Cardiac septum (tissue), 1 donor: ENCODE results near the gene NEURL1B. TPM values are rescaled to one million over a fixed set of nuclear protein-coding genes. Genes with fewer than 3 reads are reported as not detected.

ENCODE experiments used
- DNase-seq: peaks from one replicate; pipeline ENCODE4 v3.0.0-alpha.2; 2020; ENCODE audit warnings: low spot score
- intact Hi-C: fragments of 100-400 bp; cut with DNase I; formaldehyde crosslinking; loops from one replicate; pipeline ENCODE4 v1.14.0; 2022
- total RNA-seq: library from RNA; stranded (reverse); fragmentation: NEBNext Ultra II Directional; extraction: Animal tissue kit (Norgen Biotek cat#: 25700); gene quantifications from one replicate; pipeline ENCODE4 v1.2.1, GENCODE V29; 2021
- donor health status: DM: no; HTN: no; CAD: no.

NEURL1B gene
- total RNA-seq, 1 donor from 2014 or later: 19.7 TPM

DNA sequence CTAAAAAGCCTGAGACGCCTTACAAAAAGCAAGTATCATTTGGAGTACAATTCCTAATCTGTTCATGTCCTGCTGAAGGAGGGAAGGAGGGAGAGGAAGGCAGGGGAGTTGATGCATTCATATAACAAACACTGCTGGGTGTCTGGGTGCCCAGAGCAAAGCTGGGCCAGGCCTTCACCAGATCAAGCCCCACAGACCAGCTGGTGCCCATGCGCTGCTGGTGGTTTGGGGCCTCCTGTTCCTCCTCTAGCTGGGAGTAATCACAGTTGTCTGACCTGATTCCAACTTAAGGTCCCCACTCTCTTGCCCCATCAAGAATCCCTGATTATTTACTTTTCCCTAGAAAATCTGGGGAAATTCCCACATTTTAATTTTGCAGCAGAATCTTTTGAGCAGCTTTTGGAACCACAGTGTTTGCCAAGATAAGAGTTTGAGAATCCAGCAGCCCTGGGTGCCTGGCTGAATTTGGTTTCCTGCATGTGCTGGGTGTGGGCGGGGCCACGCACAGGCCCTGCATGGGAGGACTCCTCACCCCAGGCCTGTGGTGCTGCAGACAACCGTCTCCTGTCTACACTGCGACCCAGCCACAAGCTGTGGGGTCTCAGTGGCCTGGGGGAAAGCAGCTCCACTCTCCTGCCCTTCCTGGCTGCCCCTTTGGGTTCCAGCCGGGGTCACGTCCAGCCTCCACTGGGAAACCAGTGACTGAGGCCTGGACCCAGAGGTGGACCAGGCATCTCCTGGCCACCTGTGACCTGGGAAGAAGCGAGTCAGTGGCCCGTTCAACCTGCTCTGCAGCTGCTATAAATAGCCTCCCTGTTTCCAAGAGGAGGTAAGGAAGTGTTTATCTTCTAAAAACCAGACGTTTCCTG, 47.5 kb downstream of the NEURL1B start:
- intact Hi-C loops: no loop called here
- DNase-seq: no peak

DNA sequence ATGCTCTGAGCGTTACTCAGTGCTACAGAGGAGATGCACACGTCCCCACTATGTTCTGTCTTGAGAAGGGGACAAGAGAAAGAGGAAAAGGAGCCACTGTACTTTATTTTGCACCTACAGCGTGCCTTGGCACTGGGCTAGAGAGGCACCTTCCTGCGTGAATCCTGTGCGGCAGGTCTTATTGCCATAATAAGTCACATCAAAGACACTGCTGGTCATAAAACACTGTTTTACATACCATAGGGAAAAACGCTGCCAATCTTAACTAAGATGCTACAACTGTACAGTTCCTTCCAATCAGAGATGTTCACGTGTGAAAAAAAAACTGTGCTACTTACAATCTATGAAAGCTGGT, 48.1 kb downstream of the NEURL1B start:
- no peak for DNase-seq
- intact Hi-C loops: no loop called here

GRCh38 chr5:172689801-172690200, 48.7 kb downstream of the NEURL1B start:
- intact Hi-C loops: no loop called here
- DNase-seq: no peak

DNA sequence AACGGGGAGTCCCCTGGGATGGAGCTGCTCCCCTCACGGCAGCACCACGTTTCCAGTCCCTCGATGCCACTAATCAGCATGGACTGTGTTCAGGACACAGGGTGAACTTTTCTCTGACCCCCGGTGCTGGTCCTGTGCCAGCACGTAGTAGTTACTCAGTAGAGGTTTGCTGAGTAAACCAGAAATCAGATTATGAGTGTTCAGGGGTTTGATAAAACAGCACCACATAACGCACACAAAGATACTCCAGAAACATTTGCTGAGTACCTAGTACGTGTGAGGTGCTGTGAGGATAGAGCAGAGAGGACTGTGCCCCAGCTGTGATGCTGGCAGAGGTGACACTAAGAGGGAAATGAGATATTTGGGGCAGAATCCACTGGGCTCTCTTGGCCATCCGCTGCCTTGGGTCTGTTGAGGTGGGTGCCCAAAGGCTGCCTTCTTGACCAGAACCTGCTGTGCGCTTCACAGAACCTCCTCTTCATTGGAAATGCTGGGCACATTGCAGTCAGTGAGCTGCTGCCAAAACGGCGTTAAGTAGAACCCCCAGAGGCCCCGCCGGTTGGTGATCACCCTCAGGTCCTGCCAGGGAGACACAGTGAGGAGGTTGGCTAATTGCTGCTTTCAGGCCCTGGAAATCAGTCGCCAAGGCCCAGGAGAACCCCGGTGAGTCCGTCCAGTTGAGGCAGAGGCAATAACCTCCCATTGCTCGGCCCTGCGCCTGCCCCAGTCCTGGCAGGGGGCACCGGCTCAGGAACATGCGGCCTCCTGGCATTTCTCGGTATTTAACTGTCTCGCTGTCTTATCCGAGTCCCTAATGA, 49.4 kb downstream of the NEURL1B start:
- intact Hi-C loops: no loop called here
- DNase-seq: no peak

GRCh38 chr5:172691886-172692285, 50.8 kb downstream of the NEURL1B start:
- intact Hi-C loops: no loop called here
- DNase-seq: no peak

DNA sequence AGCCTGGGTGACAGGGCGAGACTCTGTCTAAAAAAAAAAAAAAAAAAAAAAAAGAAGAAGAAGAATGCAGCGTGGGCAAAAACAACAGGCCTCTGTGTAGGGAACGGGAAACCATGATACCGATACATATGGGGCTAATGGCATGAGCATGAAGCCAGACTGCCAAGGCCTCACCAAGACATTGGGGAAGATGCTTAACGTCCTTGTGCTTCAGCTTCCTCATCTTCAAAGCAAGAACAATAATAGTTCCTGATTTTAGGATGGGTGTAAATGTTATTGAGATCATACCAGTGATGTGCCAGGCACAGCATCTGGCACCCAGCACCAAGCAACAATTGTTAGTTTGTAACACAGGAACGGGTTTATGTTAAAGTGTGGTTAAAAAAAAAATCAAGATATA, 51.4 kb downstream of the NEURL1B start:
- intact Hi-C loops: no loop called here
- no peak for DNase-seq

- intact Hi-C loops: no loop called here
- DNase-seq: no peak
These were observed 51.9 kb downstream of the NEURL1B start for GRCh38 chr5:172692981-172693380.

DNA sequence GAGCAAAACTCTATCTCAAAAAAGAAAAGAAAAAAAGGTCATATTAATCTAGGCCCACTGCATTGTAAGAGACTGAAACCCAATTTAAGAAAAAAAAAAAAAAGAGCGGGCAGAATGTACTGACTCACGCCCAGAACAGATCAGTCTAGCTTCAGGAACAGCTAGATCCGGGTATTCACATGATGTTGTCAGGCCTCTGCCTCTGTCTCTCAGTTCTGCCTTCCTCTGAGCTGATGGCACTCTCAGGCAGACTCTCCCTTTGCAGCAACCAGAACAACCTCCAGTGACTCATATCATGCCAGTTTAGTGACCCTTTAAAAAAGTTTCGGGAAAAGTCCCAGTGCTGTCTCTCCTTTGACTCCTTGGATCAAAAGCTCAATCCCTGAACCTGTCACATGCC, 53.0 kb downstream of the NEURL1B start:
- no peak for DNase-seq
- intact Hi-C loops: loop anchor here (2.0 kb wide), 1 partner anchor 33 kb away; no protein-coding TSS in a partner anchor

DNA sequence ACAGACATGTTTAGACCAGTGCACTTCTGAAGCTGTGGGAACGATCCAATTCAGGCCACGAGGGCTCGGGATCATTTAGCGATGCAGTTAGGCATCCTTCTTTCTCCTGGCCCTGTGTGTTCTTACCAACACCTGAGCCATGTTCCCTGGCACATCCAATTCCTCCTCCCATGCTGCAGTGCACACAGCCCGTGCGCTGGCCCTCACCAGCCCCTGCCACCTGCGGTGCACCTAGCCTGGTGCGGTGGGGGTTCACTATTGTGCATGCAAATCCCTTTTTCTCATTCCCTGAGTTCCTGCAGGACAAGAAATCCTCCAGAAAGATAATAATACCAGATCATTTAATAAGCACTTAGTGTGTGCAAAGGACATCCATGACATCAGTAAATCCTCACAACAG, 53.5 kb downstream of the NEURL1B start:
- DNase-seq: no peak
- intact Hi-C loops: loop anchor here (2.0 kb wide), 1 partner anchor 34 kb away; no protein-coding TSS in a partner anchor

DNA sequence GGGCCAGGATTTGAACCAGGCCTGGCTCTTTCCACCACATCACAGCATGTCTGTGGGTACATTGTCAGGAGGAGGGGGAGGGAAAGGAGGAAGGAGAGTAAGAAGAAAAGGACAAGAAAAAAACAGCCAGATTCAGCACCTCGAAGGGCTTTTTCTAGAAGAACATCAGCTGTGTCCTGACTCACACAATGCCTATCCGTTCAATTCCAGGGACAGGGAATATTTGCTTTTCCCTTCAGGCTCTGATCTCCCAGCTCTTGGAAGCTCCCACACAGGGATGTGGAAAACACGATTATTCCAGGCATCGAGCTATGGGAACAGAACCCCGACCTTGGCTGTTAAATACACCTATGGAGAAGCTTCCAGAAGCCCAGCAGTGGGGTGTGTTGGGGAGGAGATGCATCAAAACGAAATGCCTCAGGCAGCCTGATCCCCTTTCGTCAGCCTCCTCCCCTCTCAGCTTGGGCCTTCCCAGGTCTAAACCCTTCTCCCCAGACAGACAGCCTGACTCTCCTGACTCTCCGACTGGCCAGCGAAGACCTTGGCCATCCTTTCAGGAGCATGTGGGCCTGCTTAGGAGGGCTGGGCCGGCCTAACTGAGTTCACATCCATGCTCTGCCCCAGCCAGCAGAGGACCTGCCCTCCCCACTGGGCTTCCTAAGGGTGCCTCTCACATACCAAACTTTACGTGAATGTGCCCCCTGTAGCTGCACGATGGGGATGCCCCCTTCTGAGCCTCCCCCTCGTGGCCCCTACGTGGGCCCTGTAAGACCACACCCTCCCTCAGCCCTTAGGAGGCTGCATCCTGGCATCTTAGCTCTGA, 54.4 kb downstream of the NEURL1B start:
- no peak for DNase-seq
- intact Hi-C loops: loop anchor here (2.0 to 5.0 kb wide), 4 partner anchors 35 to 233 kb away; partner anchors contain the start of gene NEURL1B

- intact Hi-C loops: loop anchor here (2.0 to 5.0 kb wide), 3 partner anchors 56 to 234 kb away; partner anchors contain the start of gene NEURL1B
- DNase-seq: no peak
These were observed 55.2 kb downstream of the NEURL1B start for GRCh38 chr5:172696171-172696849.

DNA sequence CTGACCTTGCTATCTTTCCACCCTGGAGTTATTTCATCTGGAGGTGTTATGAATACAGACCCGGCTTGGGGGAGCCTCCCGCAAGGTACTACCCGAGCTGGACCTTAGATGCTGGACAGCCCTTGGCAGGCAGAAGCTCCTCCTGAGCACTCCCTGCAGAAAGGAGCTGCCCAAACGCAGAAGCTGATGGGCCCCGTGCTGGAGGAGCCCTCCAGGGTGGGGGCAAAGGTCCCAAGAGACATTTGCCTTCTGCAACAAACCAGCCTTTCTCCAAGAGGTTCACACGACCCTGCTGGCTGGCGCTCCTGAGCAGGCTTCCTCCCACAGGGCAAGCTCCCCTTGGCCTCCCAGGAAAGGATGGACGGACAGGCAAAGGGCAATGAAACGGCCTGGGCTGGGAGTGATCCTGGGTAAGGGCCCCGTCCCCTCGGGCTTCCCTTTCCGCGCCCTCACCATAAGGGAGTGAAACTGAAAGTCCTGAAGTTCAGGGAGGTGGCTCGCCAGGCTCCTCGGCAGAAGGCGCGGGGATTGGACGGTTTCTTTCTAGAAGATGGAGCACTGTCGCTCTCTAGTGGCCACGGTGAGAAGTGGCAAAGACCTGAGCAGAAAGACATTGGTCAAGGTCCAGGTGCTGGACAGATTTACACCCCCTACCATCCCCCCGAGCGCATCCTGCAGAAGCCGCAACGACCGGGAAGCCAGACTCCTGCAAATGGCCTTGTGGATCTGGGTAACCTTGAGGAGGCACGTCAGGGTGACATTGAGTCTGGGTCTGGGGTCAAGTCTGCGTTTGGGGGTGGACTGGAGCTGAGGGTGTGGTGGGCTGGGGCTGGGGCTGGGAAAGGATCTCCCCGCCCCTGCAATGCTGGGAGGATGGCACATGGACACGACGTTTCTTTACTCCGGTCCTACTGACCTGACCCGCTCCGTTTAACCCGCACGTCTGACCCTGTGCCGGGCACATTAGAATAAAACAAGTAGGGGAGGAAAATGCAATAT, 56.4 kb downstream of the NEURL1B start:
- intact Hi-C loops: loop anchor here (1.0 to 5.0 kb wide), 5 partner anchors 31 to 235 kb away; partner anchors contain the start of gene NEURL1B
- DNase-seq: peak; percentile 94

- intact Hi-C loops: loop anchor here (5.0 kb wide), 2 partner anchors 142 to 237 kb away; no protein-coding TSS in a partner anchor
- DNase-seq: no peak
These were observed 58.4 kb downstream of the NEURL1B start for GRCh38 chr5:172699423-172699822.

GRCh38 chr5:172699999-172700364, 58.9 kb downstream of the NEURL1B start:
- no peak for DNase-seq
- intact Hi-C loops: loop anchor here (5.0 to 10.0 kb wide), 3 partner anchors 143 to 585 kb away; no protein-coding TSS in a partner anchor

DNA sequence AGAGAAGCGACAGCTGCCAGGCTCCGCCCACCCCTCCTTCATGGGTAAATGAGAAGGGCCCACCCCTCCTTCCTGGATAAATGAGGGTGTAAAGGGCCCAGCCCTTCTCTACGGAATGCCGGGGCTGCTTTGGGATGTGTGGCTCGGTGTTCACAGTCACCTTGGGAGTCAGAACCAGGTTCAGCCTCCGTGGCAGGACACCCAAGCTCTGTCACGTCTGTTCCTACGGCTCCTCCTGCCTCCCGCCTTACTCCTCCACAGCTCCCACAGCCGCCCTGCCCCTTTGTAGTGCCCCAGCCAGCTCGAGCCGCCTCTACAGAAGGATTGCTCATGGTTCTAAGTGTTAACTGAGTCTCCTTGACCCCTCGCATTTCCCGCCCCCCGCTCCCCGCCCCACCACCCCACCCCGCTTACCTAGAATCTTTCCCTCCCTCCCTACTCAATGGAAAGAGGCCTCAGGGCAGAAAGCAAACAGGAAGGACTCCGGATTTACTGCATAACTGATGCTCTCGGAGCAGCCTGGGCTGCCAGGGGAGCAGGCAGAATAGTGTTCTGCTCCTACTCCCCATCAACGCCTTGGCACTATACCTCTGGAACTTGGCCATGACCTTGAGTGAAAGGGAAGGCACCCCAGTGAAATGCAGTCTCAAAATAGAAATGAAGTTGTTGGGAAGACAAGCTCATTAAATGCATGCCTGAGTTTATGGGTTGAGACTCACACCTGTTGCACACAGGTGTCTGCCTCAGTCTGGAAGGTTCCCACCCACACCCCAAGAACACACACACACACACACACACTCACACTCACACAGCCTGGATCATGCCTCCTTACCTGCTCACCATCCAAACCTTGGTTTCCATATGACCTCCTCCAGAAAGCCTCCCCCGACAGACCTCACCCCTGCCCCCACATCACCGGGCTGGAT, 59.6 kb downstream of the NEURL1B start:
- intact Hi-C loops: loop anchor here (10.0 kb wide), 1 partner anchor 584 kb away; no protein-coding TSS in a partner anchor
- no peak for DNase-seq

GRCh38 chr5:172701291-172701656, 60.2 kb downstream of the NEURL1B start:
- intact Hi-C loops: loop anchor here (10.0 kb wide), 1 partner anchor 584 kb away; no protein-coding TSS in a partner anchor
- no peak for DNase-seq

DNA sequence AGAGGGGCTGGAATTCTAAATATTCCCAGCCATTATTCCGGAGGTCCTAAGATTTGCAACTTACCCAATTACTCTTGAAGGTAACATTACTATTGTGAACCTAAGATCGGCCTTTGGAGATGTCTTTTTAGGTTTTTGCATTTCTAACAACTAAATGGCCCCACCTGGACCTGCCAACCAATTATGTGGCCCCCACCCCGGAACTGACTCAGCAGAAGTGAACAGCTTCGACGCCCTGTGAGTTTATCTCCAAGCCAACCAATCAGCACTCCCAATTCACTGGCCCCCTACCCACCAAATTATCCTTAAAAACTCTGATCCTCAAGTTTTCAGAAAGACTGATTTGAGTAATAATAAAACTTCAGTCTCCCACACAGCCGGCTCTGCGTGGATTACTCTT, 62.9 kb downstream of the NEURL1B start:
- intact Hi-C loops: loop anchor here (10.0 kb wide), 1 partner anchor 581 kb away; no protein-coding TSS in a partner anchor
- no peak for DNase-seq
